Activated CD4-positive, alpha-beta T cell treated with anti-CD3 and anti-CD28 coated beads for 4 hours (primary cell): ENCODE results near the gene ZNHIT3.
"Not testable (repeated sequence)": the region's sequence is repeated elsewhere in the genome, so short reads cannot be mapped to it uniquely, and the experiment has no call there.

Experiments used
- DNase-seq, 2 donors: peaks; one replicate each; pipeline ENCODE4 v3.0.0-alpha.2; 2020

The ZNHIT3 gene

GRCh38 chr17:36485027-36485426 lies 1.5 kb upstream of the ZNHIT3 start:
- no peak for DNase-seq

DNA sequence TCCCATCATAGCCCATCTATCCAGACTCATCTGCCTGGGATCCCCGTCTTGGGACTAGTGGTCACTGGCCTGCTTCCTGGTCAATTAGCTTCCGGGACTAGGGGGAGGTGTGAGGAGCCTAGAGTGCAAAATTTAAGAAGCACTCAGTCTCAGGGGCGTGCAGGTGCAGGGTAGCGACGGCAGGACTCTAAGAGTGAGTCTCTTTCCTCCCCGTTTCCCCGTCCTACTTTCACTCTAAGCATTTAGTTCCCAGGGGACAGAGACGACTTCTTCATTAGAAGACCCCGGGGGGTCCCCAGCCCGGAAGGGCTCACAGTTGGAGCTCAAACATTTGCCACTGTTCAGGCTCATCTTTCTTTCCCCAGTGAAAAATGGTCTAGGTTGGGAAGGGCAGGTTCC lies 677 bp upstream of the ZNHIT3 start:
- no peak for DNase-seq

- no peak for DNase-seq
Measured at GRCh38 chr17:36493956-36494355, 7.5 kb downstream of the ZNHIT3 start.

GRCh38 chr17:36494674-36495073 lies 8.2 kb downstream of the ZNHIT3 start:
- DNase-seq = no peak

- DNase-seq = no peak
Measured at GRCh38 chr17:36495076-36495578, 8.6 kb downstream of the ZNHIT3 start.

GRCh38 chr17:36496018-36496789 lies 9.7 kb downstream of the ZNHIT3 start:
- no peak for DNase-seq

- no peak for DNase-seq
Measured at GRCh38 chr17:36498155-36498554, 11.7 kb downstream of the ZNHIT3 start.

GRCh38 chr17:36498560-36499300 lies 12.2 kb downstream of the ZNHIT3 start:
- no peak for DNase-seq

DNA sequence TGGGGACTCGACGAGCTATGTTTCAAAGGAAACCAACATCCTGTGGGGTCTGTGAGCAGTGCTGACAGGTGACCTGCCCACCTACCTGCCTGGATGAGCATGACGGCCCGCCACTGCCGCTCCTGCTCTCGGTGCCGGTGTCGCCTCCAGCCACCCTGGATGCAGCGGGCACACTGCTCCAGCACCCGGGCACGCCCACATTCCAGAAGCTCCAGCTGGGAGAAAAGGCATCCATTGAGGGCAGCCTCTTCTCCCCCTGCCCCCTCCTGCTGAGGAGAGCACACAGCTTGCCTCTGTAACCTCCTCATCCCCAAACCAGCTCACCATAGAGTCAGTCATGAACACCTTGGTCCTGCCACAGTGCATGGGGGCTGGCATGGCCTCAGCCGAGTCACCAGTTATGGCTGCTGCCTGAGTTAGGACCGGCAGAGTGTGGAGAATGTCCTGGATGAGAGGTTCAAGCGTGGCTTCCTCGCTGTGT lies 14.3 kb downstream of the ZNHIT3 start:
- DNase-seq = no peak

DNA sequence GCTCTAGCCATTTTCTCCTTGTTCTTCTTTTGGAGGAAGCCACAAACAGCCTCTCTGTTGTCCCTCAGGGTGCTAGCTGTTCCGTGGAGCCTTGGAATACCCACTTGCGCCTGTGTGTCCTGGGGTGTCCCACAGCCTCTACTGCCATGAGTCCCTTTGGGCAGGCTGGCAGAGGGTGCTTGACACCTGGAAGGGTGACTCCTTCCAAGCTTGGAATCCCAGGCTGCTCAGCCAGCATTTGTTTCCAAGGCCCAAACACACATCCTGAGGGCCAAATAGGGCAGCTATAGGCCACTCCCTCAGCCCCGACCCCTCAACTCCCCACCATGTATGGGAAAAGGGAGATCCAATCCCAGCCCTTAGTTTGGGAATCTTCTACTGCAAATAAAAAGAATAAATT lies 14.9 kb downstream of the ZNHIT3 start:
- no peak for DNase-seq

DNA sequence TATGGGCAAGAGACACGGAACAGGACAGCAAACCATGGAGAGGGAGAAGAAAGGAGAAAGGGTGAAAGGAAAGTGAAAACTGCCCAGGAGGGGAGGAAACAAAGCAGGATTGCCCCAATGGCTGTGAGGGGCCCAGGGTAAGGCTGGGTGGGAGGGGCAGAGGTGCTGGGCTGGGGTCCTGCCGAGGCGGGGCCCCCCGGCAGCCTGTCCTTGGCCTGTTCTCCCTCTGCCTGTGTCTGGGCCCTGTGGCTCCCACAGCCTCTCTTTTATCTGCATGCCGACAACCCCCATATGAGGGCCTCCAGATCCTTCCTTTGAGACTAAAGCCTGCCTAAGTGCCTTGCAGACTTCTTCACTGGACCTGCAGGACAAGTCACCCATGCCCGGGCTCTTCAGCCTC lies 15.5 kb downstream of the ZNHIT3 start:
- no peak for DNase-seq

DNA sequence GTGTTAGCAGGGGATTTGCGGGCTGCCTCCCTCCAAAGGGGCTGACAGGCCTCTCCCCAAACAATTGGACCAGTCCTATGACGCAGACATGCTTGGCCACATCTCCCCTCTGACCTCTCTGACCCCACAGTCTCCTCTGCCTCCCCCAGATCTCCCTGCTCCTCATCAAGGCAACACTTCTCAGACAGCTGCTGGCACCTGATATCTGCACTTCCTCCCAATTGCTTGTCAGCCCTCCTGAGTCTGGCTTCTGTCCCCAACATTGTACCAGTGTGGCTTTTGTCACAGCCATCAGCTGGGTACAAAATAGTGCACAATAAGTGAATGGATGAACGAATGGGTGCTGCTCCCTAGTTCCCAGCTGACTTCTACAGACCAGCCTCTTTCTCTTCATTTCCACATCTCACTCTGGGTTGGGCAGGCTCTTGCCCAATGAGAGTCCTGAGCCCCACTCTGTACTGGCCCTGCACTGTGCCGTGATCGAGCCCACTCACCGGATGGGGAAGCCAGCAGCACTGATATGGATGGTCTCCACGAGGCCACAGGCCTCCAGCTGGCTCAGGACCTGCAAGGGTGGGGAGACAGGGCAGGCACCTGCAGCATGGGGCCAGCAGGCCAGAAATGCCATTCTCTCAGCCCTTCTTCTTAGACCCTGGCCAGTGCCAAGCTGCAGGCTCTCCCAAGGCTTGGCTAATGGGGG lies 17.1 kb downstream of the ZNHIT3 start:
- DNase-seq = no peak

- no peak for DNase-seq
Measured at GRCh38 chr17:36504156-36504545, 17.7 kb downstream of the ZNHIT3 start.

DNA sequence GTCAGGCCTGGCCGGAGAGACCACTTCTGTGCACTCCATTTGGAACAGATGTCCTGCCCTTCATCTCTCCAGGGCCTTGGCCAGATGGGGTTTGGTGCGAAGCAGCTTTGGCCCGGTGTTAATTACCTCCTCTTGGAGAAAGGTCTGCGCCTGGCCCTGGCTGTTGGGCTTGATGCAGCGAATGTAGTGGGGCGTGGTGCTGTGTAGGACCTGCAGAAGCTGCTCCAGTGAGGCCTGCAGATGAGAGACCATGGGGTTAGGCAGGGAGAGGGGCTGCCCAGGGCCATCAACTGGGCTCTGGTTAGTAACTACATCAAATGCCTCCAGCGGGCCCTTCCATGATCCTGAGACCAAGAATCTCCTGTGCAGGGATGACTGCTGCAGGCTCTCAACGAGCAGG lies 18.7 kb downstream of the ZNHIT3 start:
- DNase-seq = no peak

DNA sequence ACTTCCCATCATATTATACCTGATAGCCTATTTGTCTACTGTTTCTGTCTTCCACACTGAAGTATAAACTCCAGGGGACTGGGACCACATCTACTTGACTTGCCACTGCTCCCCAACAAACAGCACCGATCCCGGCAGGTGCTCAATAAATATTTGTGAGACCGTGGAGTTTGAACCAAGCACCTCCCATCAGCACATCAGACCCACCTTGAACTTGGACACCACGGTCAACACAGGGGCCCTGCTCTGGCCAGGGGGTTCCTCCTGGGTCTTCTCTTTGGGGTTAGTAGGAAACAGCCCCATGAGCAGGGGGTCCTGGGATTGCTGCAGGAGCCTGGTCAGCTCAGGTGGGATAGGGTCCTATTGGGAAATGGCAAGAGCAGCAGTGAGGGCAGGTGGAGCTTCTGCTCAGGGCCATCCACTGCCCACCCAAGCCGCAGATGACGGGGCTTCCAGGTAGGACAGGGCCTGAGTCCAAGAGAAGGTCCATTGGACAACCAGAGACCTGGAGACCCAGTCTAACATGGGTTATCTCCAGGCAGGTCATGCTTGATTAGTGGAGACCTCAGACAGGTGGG lies 19.9 kb downstream of the ZNHIT3 start:
- no peak for DNase-seq

DNA sequence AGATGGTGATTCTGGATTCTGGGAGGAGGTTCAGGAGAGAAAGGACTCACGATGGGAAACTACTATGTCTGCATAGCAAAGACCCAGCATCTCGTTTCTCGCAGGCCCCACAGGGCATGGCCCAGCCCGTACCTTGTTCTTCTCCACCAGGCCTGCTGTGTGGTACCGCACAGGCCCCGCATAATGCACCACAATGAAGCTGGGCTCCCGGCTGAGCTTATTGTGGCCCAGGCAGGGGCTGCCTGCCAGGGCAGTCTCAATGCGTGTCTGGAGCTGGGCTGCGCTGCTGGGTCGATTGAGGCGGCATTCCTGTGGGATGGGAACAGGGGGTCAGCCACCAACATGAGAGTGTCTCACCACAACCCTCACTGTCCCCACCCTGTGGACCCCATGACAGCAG lies 20.4 kb downstream of the ZNHIT3 start:
- no peak for DNase-seq

GRCh38 chr17:36507266-36507665 lies 20.8 kb downstream of the ZNHIT3 start:
- DNase-seq = no peak

DNA sequence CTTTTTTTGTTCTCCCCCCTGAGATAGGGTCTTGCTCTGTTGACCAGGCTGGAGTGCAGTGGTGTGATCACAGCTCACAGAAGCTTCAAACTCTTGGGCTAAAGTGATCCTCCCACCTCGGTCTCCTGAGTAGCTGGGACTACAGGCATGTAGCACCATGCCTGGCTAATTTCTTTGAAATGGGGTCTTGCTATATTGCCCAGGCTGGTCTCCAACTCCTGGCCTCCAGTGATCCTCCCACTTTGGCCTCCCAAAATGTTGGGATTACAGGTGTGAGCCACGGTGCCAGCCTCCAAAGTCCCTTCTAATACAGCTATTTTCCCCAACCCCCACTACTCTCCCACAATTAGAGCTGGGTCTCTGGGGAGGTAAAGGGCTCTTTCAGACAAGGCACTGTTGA lies 22.0 kb downstream of the ZNHIT3 start:
- DNase-seq = not testable (repeated sequence)

- no peak for DNase-seq
Measured at GRCh38 chr17:36509272-36509985, 22.9 kb downstream of the ZNHIT3 start.

DNA sequence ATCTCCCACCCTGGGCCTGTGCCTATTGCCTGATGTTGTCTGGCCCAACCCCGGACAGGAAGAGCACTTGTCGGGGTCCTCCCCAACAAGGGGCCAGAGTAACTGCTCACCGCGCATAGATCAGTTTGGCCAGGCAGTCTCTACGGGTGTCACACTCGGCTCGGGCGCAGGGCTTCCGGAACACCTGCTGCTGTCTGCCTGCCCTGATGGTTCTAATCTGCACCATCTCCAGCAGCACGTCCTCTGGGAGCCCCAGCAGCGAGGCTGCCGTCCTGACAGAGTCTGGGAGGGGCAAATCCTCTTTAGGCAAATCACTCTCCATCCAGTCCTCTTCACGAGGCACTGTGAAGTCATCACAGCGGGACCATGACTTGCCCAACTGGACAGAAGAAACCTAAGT lies 24.2 kb downstream of the ZNHIT3 start:
- DNase-seq = no peak

- no peak for DNase-seq
Measured at GRCh38 chr17:36511216-36511615, 24.7 kb downstream of the ZNHIT3 start.

GRCh38 chr17:36512641-36513040 lies 26.2 kb downstream of the ZNHIT3 start:
- no peak for DNase-seq

GRCh38 chr17:36514856-36515255 lies 28.4 kb downstream of the ZNHIT3 start:
- no peak for DNase-seq
